Measurements from ENCODE around the gene SLC43A3.

DNA sequence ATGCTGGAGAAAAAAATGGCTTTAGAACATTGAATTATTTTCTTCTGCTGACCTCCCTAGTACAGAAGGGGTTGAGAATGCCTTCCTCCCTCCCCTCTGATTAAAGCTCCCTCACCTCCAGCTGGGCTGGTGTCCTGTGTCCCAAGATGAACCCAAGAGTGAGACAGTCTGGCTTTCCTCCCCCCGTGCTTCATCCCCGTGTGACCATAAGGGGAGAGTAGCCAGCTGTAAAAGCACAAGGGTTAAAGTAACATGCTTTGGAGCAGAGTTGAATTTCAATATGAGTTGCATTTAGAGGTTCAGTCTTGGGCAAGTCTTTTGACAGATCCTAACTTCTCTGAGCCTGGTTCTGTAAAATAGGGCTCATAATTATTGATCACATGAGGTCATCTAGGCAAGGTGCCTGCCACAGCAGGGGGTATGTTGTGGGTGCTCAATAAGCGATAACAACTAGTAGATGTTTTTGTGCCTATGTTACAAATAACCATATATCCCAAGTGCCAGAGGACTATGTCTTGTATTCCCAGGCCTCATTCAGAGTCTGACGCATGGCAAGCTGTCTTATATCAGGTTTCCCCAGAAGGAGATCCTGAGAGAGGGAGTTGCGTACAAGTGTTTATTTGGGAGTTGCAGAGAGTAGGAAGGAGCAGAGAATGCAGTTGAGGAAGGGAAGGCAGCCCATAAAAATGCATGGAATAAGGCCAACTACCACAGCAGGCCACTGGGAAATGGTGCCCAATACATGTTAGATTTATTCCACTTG, 40.6 kb downstream of the SLC43A3 start:
- TF ChIP-seq, protein P1, sequence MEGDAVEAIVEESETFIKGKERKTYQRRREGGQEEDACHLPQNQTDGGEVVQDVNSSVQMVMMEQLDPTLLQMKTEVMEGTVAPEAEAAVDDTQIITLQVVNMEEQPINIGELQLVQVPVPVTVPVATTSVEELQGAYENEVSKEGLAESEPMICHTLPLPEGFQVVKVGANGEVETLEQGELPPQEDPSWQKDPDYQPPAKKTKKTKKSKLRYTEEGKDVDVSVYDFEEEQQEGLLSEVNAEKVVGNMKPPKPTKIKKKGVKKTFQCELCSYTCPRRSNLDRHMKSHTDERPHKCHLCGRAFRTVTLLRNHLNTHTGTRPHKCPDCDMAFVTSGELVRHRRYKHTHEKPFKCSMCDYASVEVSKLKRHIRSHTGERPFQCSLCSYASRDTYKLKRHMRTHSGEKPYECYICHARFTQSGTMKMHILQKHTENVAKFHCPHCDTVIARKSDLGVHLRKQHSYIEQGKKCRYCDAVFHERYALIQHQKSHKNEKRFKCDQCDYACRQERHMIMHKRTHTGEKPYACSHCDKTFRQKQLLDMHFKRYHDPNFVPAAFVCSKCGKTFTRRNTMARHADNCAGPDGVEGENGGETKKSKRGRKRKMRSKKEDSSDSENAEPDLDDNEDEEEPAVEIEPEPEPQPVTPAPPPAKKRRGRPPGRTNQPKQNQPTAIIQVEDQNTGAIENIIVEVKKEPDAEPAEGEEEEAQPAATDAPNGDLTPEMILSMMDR (IDR thresholded peaks at IDR 0.05): no peak
- TF ChIP-seq, protein P2, sequence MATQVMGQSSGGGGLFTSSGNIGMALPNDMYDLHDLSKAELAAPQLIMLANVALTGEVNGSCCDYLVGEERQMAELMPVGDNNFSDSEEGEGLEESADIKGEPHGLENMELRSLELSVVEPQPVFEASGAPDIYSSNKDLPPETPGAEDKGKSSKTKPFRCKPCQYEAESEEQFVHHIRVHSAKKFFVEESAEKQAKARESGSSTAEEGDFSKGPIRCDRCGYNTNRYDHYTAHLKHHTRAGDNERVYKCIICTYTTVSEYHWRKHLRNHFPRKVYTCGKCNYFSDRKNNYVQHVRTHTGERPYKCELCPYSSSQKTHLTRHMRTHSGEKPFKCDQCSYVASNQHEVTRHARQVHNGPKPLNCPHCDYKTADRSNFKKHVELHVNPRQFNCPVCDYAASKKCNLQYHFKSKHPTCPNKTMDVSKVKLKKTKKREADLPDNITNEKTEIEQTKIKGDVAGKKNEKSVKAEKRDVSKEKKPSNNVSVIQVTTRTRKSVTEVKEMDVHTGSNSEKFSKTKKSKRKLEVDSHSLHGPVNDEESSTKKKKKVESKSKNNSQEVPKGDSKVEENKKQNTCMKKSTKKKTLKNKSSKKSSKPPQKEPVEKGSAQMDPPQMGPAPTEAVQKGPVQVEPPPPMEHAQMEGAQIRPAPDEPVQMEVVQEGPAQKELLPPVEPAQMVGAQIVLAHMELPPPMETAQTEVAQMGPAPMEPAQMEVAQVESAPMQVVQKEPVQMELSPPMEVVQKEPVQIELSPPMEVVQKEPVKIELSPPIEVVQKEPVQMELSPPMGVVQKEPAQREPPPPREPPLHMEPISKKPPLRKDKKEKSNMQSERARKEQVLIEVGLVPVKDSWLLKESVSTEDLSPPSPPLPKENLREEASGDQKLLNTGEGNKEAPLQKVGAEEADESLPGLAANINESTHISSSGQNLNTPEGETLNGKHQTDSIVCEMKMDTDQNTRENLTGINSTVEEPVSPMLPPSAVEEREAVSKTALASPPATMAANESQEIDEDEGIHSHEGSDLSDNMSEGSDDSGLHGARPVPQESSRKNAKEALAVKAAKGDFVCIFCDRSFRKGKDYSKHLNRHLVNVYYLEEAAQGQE (IDR thresholded peaks at IDR 0.05; ENCODE audit: insufficient read depth in 1 of 2, low read depth in 2 of 2, low read length in 1 of 2): no peak
- no peak for TF ChIP-seq POLR2AphosphoS5 (IDR thresholded peaks at IDR 0.05; ENCODE audit: low read depth, low read length)

Measured in Panc1 (cell line).